ENCODE measurements around the gene KDM6A.
A peak's percentile ranks its signal among the peaks of the same experiment; 100 is the strongest.
"Not testable (repeated sequence)": the region's sequence is repeated elsewhere in the genome, so short reads cannot be mapped to it uniquely, and the experiment has no call there.

Gene KDM6A

GRCh38 chrX:44997282-44997812 is 124.4 kb downstream of the KDM6A start:
- no peak overlapping the region for H3K27ac ChIP-seq
- DNase-seq (ENCODE audit: low read depth, low spot score), result no peak

GRCh38 chrX:44997888-44998287 is 124.9 kb downstream of the KDM6A start:
- no peak overlapping the region for H3K27ac ChIP-seq
- no peak for DNase-seq (ENCODE audit: low read depth, low spot score)

- not testable (repeated sequence) for DNase-seq (ENCODE audit: low read depth, low spot score)
- peak overlapping the region; percentile 45 for H3K27ac ChIP-seq
Measured at GRCh38 chrX:44999237-44999636, 126.2 kb downstream of the KDM6A start.

GRCh38 chrX:44999872-45000271 is 126.9 kb downstream of the KDM6A start:
- H3K27ac ChIP-seq, result peak overlapping the region; percentile 45
- not testable (repeated sequence) for DNase-seq (ENCODE audit: low read depth, low spot score)

- DNase-seq (ENCODE audit: low read depth, low spot score), result no peak
- H3K27ac ChIP-seq, result peak overlapping the region; percentile 40
Measured at GRCh38 chrX:45001048-45001447, 128.1 kb downstream of the KDM6A start.

GRCh38 chrX:45003085-45003484 is 130.1 kb downstream of the KDM6A start:
- no peak for DNase-seq (ENCODE audit: low read depth, low spot score)

GRCh38 chrX:45006002-45006800 is 133.2 kb downstream of the KDM6A start:
- peak overlapping the region; percentile 49 for H3K27ac ChIP-seq
- DNase-seq (ENCODE audit: low read depth, low spot score), result no peak

More at GRCh38 chrX:45003085-45003484, 130.1 kb downstream of the KDM6A start:
- H3K27ac ChIP-seq, result no peak overlapping the region

GRCh38 chrX:45007598-45007997 is 134.6 kb downstream of the KDM6A start:
- H3K27ac ChIP-seq, result no peak overlapping the region
- no peak for DNase-seq (ENCODE audit: low read depth, low spot score)

GRCh38 chrX:45009371-45010000 is 136.5 kb downstream of the KDM6A start:
- DNase-seq (ENCODE audit: low read depth, low spot score), result no peak
- peak overlapping the region; percentile 56 for H3K27ac ChIP-seq

GRCh38 chrX:45011131-45011530 is 138.1 kb downstream of the KDM6A start:
- H3K27ac ChIP-seq, result peak overlapping the region; percentile 56
- no peak for DNase-seq (ENCODE audit: low read depth, low spot score)

GRCh38 chrX:45011597-45011996 is 138.6 kb downstream of the KDM6A start:
- no peak for DNase-seq (ENCODE audit: low read depth, low spot score)
- peak overlapping the region; percentile 56 for H3K27ac ChIP-seq

GRCh38 chrX:45017946-45018345 is 145.0 kb downstream of the KDM6A start:
- DNase-seq (ENCODE audit: low read depth, low spot score), result no peak
- no peak overlapping the region for H3K27ac ChIP-seq

- no peak overlapping the region for H3K27ac ChIP-seq
- no peak for DNase-seq (ENCODE audit: low read depth, low spot score)
Measured at GRCh38 chrX:45022150-45022549, 149.2 kb downstream of the KDM6A start.

- H3K27ac ChIP-seq, result no peak overlapping the region
- no peak for DNase-seq (ENCODE audit: low read depth, low spot score)
Measured at GRCh38 chrX:45024501-45024900, 151.5 kb downstream of the KDM6A start.

GRCh38 chrX:45026036-45026435 is 153.0 kb downstream of the KDM6A start:
- DNase-seq (ENCODE audit: low read depth, low spot score), result no peak
- H3K27ac ChIP-seq, result no peak overlapping the region

GRCh38 chrX:45031830-45032378 is 158.9 kb downstream of the KDM6A start:
- no peak overlapping the region for H3K27ac ChIP-seq
- DNase-seq (ENCODE audit: low read depth, low spot score), result no peak

- DNase-seq (ENCODE audit: low read depth, low spot score), result no peak
Measured at GRCh38 chrX:45035071-45035470, 162.1 kb downstream of the KDM6A start.

GRCh38 chrX:45036161-45036560 is 163.2 kb downstream of the KDM6A start:
- no peak overlapping the region for H3K27ac ChIP-seq
- no peak for DNase-seq (ENCODE audit: low read depth, low spot score)

More at GRCh38 chrX:45035071-45035470, 162.1 kb downstream of the KDM6A start:
- H3K27ac ChIP-seq, result no peak overlapping the region

GRCh38 chrX:45040137-45040536 is 167.1 kb downstream of the KDM6A start:
- DNase-seq (ENCODE audit: low read depth, low spot score); H3K27ac ChIP-seq: not testable (repeated sequence)

GRCh38 chrX:45046417-45046816 is 173.4 kb downstream of the KDM6A start:
- no peak overlapping the region for H3K27ac ChIP-seq

GRCh38 chrX:45050558-45050957 is 177.6 kb downstream of the KDM6A start:
- no peak for DNase-seq (ENCODE audit: low read depth, low spot score)
- no peak overlapping the region for H3K27ac ChIP-seq

More at GRCh38 chrX:45046417-45046816, 173.4 kb downstream of the KDM6A start:
- DNase-seq (ENCODE audit: low read depth, low spot score), result no peak
